GM18870 (cell line): ENCODE data around the gene POLDIP2.
A peak's percentile ranks its signal among the peaks of the same experiment; 100 is the strongest.

Experiments used
- ATAC-seq: cut with Tn5 transposase; IDR thresholded peaks from one replicate; pipeline ENCODE4 v1.9.1; 2021; ENCODE audit warnings: moderate library complexity; ENCODE audit not compliant: unreplicated experiment

Gene POLDIP2

GRCh38 chr17:28317966-28318758, 39.2 kb downstream of the POLDIP2 start:
- ATAC-seq, result peak; percentile 19

GRCh38 chr17:28317099-28317965, 40.0 kb downstream of the POLDIP2 start:
- ATAC-seq, result no peak

GRCh38 chr17:28315846-28316705, 41.3 kb downstream of the POLDIP2 start:
- no peak for ATAC-seq

- no peak for ATAC-seq
Measured at GRCh38 chr17:28313841-28314240, 43.5 kb downstream of the POLDIP2 start.

- no peak for ATAC-seq
Measured at GRCh38 chr17:28306954-28307401, 50.3 kb downstream of the POLDIP2 start.

- ATAC-seq, result no peak
Measured at GRCh38 chr17:28298449-28298848, 58.9 kb downstream of the POLDIP2 start.
